H1 (cell line): ENCODE measurements around the gene BCKDHA. TPM values are rescaled to one million over a fixed set of nuclear protein-coding genes. Genes with fewer than 3 reads are reported as not detected.

Experiments
- TBP ChIP-seq: IDR thresholded peaks from 2 replicates; pipeline ENCODE4 v1.6.1; 2011; ENCODE audit warnings: low read depth, low read length, improper control_type of control experiment
- polyA plus RNA-seq, 7 experiments: library from polyadenylated mRNA; depleted of rRNA in 3 of 7; stranded (reverse) in 5 of 7; unstranded in 2 of 7; fragments of >200 nt in 5 of 7; fragments of 200-250 nt in 2 of 7; gene quantifications; 1 replicate in 5 of 7; 2 replicates in 1 of 7; 4 replicates in 1 of 7; pipeline versions ENCODE4 v1.2.1 to v1.2.3, GENCODE V29; 2011 to 2013; ENCODE audit warnings: missing spikeins in 2 of 7, mixed read lengths in 2 of 7
- total RNA-seq: library from RNA; stranded (reverse); fragmentation: NEBNext Ultra II Directional; extraction: Animal tissue kit (Norgen Biotek cat#: 25700); gene quantifications from 2 replicates; pipeline ENCODE4 v1.2.1, GENCODE V29; 2021

BCKDHA gene
- total and polyA plus RNA-seq, 2 of the 8 experiments (the other 6 are each of a cell fraction or from before 2014, with no cell fraction given) = 14.2 to 69.6 TPM

- no peak for TF ChIP-seq TBP
These were observed 46.8 kb upstream of the BCKDHA start (continued) for GRCh38 chr19:41350735-41351338.
